Type B pancreatic cell (in vitro differentiated cells): ENCODE results near the gene CABLES2. TPM values are rescaled to one million over a fixed set of nuclear protein-coding genes. Genes with fewer than 3 reads are reported as not detected.
A peak's percentile ranks its signal among the peaks of the same experiment; 100 is the strongest.

Source experiments
- DNase-seq: peaks from one replicate; pipeline ENCODE4 v3.0.0; 2021; ENCODE audit warnings: mixed read lengths; ENCODE audit not compliant: unreplicated experiment; ENCODE audit errors: extremely low spot score
- H3K27ac Mint-ChIP-seq: 2 replicates; pipeline ENCODE4 v1.8.0; 2021; ENCODE audit warnings: mild to moderate bottlenecking, mixed read lengths
- H3K27me3 Mint-ChIP-seq: 2 replicates; pipeline ENCODE4 v1.8.0; 2021; ENCODE audit warnings: mixed read lengths
- H3K36me3 Mint-ChIP-seq: 2 replicates; pipeline ENCODE4 v1.8.0; 2021; ENCODE audit warnings: mixed read lengths
- H3K4me1 Mint-ChIP-seq: one replicate; pipeline ENCODE4 v1.8.0; 2021; ENCODE audit warnings: mixed read lengths; ENCODE audit not compliant: unreplicated experiment
- H3K4me3 Mint-ChIP-seq: 2 replicates; pipeline ENCODE4 v1.8.0; 2021; ENCODE audit warnings: mild to moderate bottlenecking, mixed read lengths
- H3K9me3 Mint-ChIP-seq: 2 replicates; pipeline ENCODE4 v1.8.0; 2021; ENCODE audit warnings: mixed read lengths
- CTCF ChIP-seq: fragments of 200-600 bp; sonication (generic); conservative IDR thresholded peaks from 2 replicates; pipeline ENCODE4 v1.5.0; 2021; ENCODE audit warnings: antibody characterized with exemption, mild to moderate bottlenecking
- total RNA-seq: library from RNA; stranded (reverse); gene quantifications from 2 replicates; pipeline ENCODE4 v1.2.1, GENCODE V29; 2021; ENCODE audit warnings: low replicate concordance

The CABLES2 gene
- total RNA-seq, 1 donor from 2014 or later: 18.4 TPM

- Mint-ChIP-seq H3K4me3 (peak overlapping the region; percentile 44), H3K27ac (peak overlapping the region; percentile 63), H3K27me3 (no peaks in the 10 kb centered on the region), H3K36me3 (no peaks in the 10 kb centered on the region), H3K4me1 (no peaks in the 10 kb centered on the region), H3K9me3 (no peaks in the 10 kb centered on the region)
- no peak for DNase-seq
- TF ChIP-seq CTCF: no peak
Measured at GRCh38 chr20:62358171-62359042, 48.7 kb downstream of the CABLES2 start.

DNA sequence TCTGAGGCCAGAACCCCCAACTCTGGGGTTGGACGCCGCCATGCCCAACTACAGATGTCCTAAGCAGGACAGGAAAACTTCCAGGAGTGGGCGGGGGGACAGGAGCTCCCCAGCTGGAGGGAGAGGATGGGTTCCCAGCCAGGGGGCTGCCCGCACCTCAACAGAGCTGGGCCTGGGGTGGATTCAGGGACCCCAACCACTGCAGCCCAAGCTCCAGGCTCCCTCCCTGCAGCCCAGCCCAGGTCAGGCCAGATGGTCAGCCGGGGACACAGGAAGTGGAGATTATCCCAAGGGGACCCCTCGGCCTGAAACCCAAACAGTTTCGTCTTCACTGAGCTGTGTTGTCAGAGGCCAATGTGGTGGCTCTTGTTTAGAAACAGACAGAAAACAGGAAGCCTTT lies 49.4 kb downstream of the CABLES2 start:
- Mint-ChIP-seq H3K36me3 (no peaks in the 10 kb centered on the region), H3K27me3 (no peaks in the 10 kb centered on the region), H3K27ac (no peak overlapping the region), H3K4me3 (no peak overlapping the region), H3K4me1 (no peaks in the 10 kb centered on the region), H3K9me3 (no peaks in the 10 kb centered on the region)
- DNase-seq: no peak
- no peak for TF ChIP-seq CTCF

- no peaks in the 10 kb centered on the region for H3K4me1 Mint-ChIP-seq
- no peaks in the 10 kb centered on the region for H3K9me3 Mint-ChIP-seq
- no peaks in the 10 kb centered on the region for H3K36me3 Mint-ChIP-seq
- H3K4me3 Mint-ChIP-seq: no peak overlapping the region
- H3K27ac Mint-ChIP-seq: no peak overlapping the region
- TF ChIP-seq CTCF: no peak
- H3K27me3 Mint-ChIP-seq: no peaks in the 10 kb centered on the region
- DNase-seq: no peak
Measured at GRCh38 chr20:62357187-62357667, 49.9 kb downstream of the CABLES2 start.

DNA sequence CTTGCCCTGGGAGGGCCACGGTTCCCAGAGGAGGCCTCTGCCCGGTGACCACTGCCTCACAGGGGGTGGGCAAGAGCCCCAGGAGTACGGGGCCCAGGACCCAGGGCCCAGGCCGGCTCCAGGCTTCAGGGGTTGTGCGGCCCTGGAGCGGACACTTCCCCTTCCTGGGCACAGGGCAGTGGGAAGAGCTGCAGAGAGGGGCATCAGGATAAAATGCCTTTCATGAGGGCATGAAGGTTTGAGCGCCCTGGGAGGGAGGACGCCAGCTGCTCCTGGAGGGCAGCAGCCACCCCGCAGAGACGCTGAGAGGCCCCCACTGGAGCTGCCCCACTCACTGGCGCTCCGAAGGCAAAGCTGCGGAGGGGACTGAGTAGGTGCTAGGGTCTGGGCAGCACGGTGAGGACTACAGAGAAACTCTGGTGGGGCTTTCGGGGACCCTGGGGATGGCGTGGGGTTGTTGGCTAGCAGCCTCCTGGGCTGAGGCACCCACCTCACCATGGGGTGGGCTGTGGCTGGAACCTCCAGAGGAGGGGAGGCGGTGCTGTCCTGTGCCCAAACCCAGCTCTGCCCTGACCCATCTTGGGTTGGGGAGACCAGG lies 50.4 kb downstream of the CABLES2 start:
- H3K27me3 Mint-ChIP-seq: no peaks in the 10 kb centered on the region
- no peaks in the 10 kb centered on the region for H3K4me1 Mint-ChIP-seq
- no peak overlapping the region for H3K4me3 Mint-ChIP-seq
- no peaks in the 10 kb centered on the region for H3K9me3 Mint-ChIP-seq
- no peaks in the 10 kb centered on the region for H3K36me3 Mint-ChIP-seq
- no peak for DNase-seq
- peak overlapping the region; percentile 78 for H3K27ac Mint-ChIP-seq
- no peak for TF ChIP-seq CTCF

DNA sequence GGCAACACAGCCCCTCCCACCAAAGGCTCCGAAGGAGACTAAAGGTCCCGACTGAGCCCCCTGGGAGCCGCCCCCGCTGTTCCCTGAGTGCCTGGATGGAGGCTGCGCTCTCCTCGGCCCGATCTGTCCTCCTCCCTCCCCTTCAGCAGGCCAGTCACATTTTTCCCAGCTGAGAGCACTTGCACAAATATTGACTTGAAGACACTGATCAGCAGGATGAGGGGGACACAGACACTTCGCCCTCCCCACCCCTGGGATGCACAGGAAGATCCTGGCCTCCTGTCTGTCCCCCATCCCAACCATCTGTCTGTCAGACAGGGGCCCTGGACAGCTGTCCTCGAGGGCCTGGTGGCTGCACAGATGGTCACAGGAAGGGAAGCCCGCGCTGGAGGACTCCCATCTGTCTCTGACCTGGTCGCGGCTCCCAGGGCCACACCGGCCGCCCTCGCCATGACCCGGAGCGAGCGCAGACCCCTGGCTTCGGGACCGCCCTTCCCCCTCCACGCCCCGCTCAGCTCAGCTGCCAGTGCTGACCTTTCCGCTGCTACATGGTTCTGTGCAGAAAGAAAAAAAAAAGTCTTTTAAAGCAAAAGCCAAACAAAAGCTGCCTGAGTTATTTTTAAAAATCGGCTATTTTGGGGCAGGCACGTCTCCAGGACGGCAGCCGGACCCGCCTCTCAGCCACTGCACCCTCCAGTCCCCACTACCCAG lies 51.1 kb downstream of the CABLES2 start:
- no peak for TF ChIP-seq CTCF
- Mint-ChIP-seq H3K9me3 (no peaks in the 10 kb centered on the region), H3K4me3 (no peak overlapping the region), H3K36me3 (no peaks in the 10 kb centered on the region), H3K4me1 (no peaks in the 10 kb centered on the region), H3K27ac (peak overlapping the region; percentile 78), H3K27me3 (no peaks in the 10 kb centered on the region)
- DNase-seq: no peak
